ENCODE data around the gene GLI3.

The GLI3 gene

DNA sequence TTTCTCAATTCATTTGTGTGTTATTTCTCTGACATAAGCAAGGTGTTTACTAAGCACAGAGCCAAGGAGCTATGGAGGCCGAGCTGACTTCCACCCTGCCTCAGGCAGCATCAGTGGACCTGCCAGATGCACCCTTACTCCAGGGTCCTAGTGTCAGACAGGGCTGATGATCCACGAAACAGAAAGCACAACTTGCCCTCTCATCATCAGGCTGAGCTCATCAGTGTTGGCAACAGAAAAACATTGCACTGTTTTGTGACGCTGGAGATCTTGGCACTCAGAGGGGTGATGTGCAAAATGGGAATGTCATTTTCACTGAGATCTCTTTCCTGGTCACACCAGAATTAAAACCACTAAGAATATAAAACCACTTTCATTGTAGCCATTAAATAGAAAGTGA lies 201.8 kb downstream of the GLI3 start:
- DNase-seq (ENCODE audit: low read depth in 2 of 2), result no peak

- DNase-seq (ENCODE audit: low read depth in 2 of 2), result no peak
Observed at GRCh38 chr7:42033480-42033879, 203.5 kb downstream of the GLI3 start.

DNA sequence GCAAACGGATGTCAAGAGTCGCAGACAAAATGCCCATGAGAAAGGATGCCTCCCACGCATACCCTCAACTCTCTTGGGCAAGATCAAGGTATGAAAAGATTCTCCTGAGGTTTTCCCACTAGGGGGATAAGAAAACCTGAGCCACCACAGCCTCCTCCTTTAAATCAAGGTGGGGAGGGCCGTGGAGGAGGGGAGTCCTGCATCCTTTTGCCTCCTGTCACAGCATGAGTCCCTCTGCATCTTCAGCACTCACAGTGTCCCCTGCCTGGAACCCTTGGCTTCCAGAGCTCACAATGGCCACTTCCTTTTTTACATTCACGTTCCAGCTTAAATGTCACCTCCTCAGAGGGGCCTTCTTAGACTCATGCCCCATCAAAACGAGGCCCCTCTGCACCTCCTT lies 207.6 kb downstream of the GLI3 start:
- DNase-seq (ENCODE audit: low read depth in 2 of 2), result no peak

DNA sequence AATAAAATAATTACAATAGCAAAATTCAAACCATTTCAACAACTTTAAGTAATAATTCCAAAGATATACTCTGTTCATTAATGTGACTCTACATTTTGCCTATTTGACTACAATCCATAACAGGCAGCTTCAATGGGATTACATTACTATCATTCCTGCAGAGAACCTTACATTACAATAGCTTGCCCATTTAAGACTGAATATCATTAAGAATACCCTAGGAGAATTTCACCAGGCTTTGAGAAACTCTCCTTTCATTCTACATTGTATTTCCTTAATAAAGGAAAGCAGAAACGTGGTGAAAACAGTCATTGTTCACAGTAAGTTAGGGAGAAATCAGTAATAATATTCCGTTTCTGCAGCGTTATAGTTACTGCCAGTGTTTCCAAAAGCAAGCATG lies 209.5 kb downstream of the GLI3 start:
- DNase-seq (ENCODE audit: low read depth in 2 of 2), result no peak

GRCh38 chr7:42026622-42027197 lies 210.3 kb downstream of the GLI3 start:
- no peak for DNase-seq (ENCODE audit: low read depth in 2 of 2)

- DNase-seq (ENCODE audit: low read depth in 2 of 2), result no peak
Observed at GRCh38 chr7:42025635-42026375, 211.2 kb downstream of the GLI3 start.

DNA sequence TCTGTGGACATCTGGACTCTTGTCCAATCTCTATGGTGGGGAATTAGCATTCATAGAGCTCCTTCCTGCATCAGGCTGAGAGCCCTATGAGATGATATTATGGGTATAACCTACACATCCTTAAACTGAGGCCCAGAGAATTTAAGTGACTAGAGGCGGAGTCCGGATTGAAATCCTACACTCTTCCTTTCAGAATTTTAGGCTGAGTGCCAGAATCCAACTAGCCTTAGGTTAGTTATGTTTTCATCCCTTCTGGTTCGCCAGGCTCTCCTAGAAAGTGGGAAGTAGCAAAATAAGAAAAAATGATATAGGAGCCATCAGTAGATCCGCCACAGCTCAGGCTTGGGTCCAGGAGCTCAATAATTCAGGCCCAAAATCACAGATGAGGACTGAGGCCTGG lies 212.5 kb downstream of the GLI3 start:
- DNase-seq (ENCODE audit: low read depth in 2 of 2), result no peak

GRCh38 chr7:42023262-42023661 lies 213.7 kb downstream of the GLI3 start:
- DNase-seq (ENCODE audit: low read depth in 2 of 2), result no peak

DNA sequence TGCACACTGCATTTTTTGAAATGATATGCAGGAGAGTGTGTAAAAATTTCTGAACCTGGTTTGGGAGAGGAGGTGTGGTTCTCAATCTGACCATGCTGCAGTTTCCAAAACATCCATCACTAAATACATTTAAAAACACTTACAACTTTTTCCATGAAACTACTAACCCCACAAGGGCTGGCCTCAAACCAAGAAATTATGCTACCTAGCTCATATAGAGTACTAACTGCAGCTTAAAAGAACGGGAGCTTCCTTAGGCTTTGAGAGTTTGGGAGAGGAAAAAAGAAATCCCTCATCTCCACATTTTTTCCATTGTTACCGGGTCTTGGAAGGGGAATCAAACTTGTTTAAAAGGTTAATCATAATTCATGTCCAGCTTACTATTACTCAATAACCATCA lies 214.2 kb downstream of the GLI3 start:
- no peak for DNase-seq (ENCODE audit: low read depth in 2 of 2)

DNA sequence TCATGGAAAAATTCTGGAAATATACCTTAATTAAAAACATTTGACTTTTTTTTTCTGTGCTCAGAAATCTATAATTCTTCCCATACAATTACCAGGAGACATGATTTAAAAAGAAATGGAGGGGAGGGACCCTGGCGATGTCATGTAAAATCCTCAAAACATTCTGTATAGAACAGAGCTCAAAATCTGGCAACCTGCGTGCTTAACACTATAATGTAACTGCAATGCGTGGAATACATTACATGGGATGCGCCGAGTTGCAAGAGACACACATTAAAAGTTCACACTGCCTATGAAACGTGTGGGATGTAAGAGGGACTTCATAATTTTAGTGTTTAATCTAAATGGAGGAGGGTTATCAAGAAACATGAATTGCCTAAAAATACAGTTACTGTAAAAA lies 215.0 kb downstream of the GLI3 start:
- no peak for DNase-seq (ENCODE audit: low read depth in 2 of 2)

GRCh38 chr7:42021631-42022030 lies 215.4 kb downstream of the GLI3 start:
- no peak for DNase-seq (ENCODE audit: low read depth in 2 of 2)

- no peak for DNase-seq (ENCODE audit: low read depth in 2 of 2)
Observed at GRCh38 chr7:42020061-42020460, 216.9 kb downstream of the GLI3 start.

DNA sequence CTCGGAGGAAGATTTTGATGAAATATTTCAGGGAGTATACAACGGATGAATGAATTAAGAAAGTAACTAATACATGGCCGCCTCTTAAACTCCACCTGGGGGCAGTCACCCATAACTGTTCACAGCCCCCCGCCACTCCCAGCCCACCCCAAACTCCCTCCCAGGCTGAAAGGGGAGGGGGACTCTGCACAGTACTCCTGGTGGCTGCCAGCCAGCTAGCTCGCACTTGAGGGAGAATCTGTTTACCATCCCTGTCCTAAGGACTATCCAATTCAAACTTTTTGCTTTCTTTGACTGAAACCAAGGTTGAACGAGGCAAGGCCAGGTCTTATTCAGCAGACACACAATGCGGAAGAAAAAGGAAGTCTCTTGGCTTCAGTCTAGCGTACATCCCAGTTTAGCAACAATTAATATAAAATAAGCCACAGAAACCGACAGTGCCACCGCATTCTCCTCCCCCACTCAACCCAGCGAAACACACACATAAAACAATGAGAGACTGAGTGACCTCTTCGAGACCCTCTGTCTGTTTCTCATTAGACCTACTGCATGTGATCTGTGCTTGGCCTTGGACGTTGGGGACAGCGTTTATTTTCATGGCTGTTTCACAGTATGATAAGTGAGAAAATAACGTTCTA lies 219.5 kb downstream of the GLI3 start:
- DNase-seq (ENCODE audit: low read depth in 2 of 2), result no peak

DNA sequence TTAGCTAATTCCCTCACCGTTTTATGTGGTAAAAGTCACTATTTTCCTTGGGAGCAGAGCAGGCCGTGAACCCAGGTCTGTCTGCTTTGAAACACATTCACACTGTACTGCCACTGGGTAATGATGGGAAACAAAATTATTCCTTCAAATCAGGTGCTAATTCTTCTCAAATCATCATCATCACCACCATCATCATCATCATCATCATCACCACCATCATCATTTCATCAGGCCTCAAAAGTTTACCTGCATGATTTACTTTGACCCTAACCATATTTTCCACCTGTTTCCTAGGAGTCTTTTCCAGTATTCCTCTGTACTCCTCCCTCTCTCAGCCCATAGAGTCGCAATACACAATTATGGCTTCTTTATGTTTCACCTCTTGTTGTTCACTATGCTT lies 220.5 kb downstream of the GLI3 start:
- no peak for DNase-seq (ENCODE audit: low read depth in 2 of 2)

GRCh38 chr7:42014625-42015618 lies 222.1 kb downstream of the GLI3 start:
- DNase-seq (ENCODE audit: low read depth in 2 of 2), result no peak

DNA sequence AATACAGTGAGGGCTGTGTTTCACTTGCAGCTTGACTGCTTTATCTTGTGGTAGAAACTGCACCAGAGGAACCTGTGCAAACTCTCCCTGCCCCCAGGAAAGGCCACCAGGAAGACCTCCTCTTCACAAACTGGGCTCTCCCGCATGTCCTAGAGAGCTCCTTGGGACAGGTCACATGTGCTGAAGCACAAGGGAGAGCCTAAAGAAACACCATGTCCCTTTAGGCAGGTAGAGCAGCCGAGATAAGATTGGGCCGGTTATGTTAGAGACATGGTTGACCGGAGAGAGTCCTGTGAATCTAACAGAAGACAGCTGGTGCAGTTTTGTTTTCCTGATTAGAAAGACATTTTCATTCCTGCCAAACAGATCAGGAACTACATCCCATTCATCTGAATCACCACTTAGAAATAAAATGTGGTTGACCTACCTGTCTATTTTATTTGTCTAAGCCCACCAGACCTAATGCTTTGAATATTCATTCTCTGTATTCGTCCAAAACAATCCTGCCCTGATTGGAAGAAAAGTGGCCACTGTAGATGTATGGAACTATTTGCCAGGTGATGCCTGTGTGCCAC lies 224.1 kb downstream of the GLI3 start:
- DNase-seq (ENCODE audit: low read depth in 2 of 2), result no peak

DNA sequence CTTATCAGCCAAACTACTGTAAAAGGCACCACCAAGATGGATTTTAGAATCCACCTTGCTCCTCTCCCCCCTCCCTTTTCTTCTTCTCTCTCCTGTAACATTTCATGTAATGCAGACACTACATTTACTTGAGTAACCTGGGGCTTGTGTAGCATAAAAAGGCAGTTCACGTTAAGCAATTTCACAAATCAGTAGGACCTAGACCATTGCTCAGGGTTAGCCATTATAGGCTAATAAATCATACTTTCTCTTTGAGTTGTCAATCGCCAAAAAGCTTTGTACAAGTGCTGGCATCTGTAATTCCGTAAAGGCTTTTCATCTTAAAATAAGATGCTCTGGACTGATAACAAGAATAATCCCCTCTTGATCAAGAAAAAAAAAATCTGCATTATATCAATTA lies 224.7 kb downstream of the GLI3 start:
- no peak for DNase-seq (ENCODE audit: low read depth in 2 of 2)

- no peak for DNase-seq (ENCODE audit: low read depth in 2 of 2)
Observed at GRCh38 chr7:42011846-42012245, 225.2 kb downstream of the GLI3 start.

- no peak for DNase-seq (ENCODE audit: low read depth in 2 of 2)
Observed at GRCh38 chr7:42010751-42011150, 226.3 kb downstream of the GLI3 start.

GRCh38 chr7:42006801-42007513 lies 230.1 kb downstream of the GLI3 start:
- DNase-seq (ENCODE audit: low read depth in 2 of 2), result no peak

DNA sequence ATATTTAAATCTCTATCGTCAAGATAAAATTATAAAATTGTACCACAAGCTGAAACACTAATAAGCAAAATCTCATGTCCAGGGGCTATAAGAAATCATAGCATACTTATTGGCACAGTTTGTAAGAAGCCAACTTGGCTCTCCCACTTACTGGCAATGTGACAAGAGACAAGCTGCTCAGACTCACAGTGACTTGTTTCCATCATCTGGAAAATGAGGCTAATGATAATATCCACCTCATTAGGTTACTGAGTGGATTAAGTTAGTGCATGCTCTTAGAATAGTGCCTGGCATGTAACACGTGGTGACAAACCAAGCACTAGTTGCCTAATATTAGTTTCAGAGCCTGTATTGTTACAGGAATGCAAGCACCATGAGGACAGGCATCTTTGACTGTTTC lies 234.4 kb downstream of the GLI3 start:
- no peak for DNase-seq (ENCODE audit: low read depth in 2 of 2)

Measured in stimulated activated CD8-positive, alpha-beta memory T cell treated with anti-CD3 and anti-CD28 coated beads, Interleukin-15, amount 100 ng/mL, for 4 hours (primary cell).